ENCODE measurements around the gene SNX9.

SNX9 gene

DNA sequence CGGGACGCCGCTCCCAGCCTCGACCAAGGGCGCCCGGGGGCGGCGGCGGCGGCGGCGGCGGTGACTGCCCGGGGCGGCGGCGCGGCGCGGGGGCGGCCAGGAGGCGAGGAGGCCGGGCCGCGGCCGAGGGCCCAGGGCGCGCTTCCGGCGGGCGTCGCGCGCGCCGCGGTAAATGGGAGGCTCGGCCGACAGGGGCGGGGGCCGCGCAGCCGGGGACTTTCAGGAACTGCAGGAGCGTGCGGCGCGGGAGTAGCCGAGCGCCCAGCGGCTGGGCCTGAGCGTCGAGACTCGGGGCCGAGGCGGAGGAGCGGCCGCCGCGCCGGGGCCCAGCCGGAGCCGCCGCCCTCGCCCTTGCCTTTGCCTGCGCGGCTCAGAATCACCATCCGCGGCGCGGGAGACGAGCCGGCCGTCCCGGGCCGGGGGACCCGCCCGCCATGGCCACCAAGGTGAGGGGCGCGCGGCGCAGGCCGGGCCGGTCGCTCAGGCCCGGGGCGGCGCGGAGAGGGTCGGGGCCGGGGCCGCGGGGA lies at the start of gene SNX9:
Gene SNX9 (plus strand): TSS at position 246 of the 527 bp plus-strand sequence. CDS start 189 bp downstream, at position 435.
- TF ChIP-seq CTCF (IDR thresholded peaks at IDR 0.05; ENCODE audit: low read depth, low read length, missing control alignments): no peak
- DNase-seq (ENCODE audit: low read depth): no peak
- H3K4me3 ChIP-seq (ENCODE audit: low read depth, low read length): peak within 1 kb of the TSS; percentile 83

- H3K4me3 ChIP-seq (ENCODE audit: low read depth, low read length): no peak overlapping the region
- TF ChIP-seq CTCF (IDR thresholded peaks at IDR 0.05; ENCODE audit: low read depth, low read length, missing control alignments): no peak
- DNase-seq (ENCODE audit: low read depth): no peak
These were observed 49.7 kb upstream of the SNX9 start for GRCh38 chr6:157773248-157773773.

GRCh38 chr6:157774153-157775135 lies 48.6 kb upstream of the SNX9 start:
- DNase-seq (ENCODE audit: low read depth): no peak
- no peak overlapping the region for H3K4me3 ChIP-seq (ENCODE audit: low read depth, low read length)
- TF ChIP-seq CTCF (IDR thresholded peaks at IDR 0.05; ENCODE audit: low read depth, low read length, missing control alignments): no peak

GRCh38 chr6:157775376-157775775 lies 47.7 kb upstream of the SNX9 start:
- no peak for DNase-seq (ENCODE audit: low read depth)
- TF ChIP-seq CTCF (IDR thresholded peaks at IDR 0.05; ENCODE audit: low read depth, low read length, missing control alignments): no peak
- no peak overlapping the region for H3K4me3 ChIP-seq (ENCODE audit: low read depth, low read length)

DNA sequence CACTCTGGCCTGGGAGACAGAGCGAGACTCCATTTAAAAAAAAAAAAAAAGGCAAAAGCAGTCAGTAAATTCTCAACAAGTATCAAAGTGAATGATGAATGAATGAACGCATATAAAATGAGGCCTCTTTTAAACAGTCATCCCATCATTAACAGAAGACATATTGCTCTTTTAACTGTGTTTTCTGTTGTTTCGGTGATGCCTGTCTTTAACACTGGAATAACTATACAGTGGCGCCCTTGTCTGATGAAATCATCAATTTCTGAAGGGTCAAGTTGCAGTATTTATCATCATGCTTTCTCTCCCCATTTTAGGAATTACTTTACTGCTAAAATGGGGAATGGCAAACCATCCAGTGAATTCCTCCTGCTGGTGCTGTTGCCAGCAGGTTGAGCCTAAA lies 45.7 kb upstream of the SNX9 start:
- H3K4me3 ChIP-seq (ENCODE audit: low read depth, low read length): no peak overlapping the region
- DNase-seq (ENCODE audit: low read depth): no peak
- no peak for TF ChIP-seq CTCF (IDR thresholded peaks at IDR 0.05; ENCODE audit: low read depth, low read length, missing control alignments)

- TF ChIP-seq CTCF (IDR thresholded peaks at IDR 0.05; ENCODE audit: low read depth, low read length, missing control alignments): no peak
- no peak for DNase-seq (ENCODE audit: low read depth)
- H3K4me3 ChIP-seq (ENCODE audit: low read depth, low read length): no peak overlapping the region
These were observed 44.3 kb upstream of the SNX9 start for GRCh38 chr6:157778719-157779118.
